PFSK-1 (cell line): ENCODE measurements around the gene ASF1B.

Source experiments
- FOXP2 ChIP-seq: optimal IDR thresholded peaks from 2 replicates; pipeline ENCODE3; 2011; ENCODE audit warnings: borderline replicate concordance, control low read depth, inconsistent platforms; ENCODE audit not compliant: insufficient read depth; ENCODE audit errors: extremely low read length, extremely low read depth
- POLR2AphosphoS5 ChIP-seq: IDR thresholded peaks from 2 replicates; pipeline ENCODE4 v1.6.1; 2012; ENCODE audit warnings: low read depth, mild to moderate bottlenecking, control low read depth, low read length, moderate library complexity
- REST ChIP-seq, 2 experiments: IDR thresholded peaks; 2 replicates each; pipeline versions ENCODE4 v1.6.1 to v1.8.0; 2011 to 2012; ENCODE audit warnings: low read depth in 2 of 2, low read length in 2 of 2, control low read depth in 1 of 2, inconsistent platforms in 1 of 2, mild to moderate bottlenecking in 1 of 2, moderate library complexity in 1 of 2; ENCODE audit not compliant: insufficient read depth in 1 of 2
- TAF1 ChIP-seq: IDR thresholded peaks from 2 replicates; pipeline ENCODE4 v1.6.1; 2012; ENCODE audit warnings: low read length, control low read depth, borderline replicate concordance; ENCODE audit not compliant: insufficient read depth

GRCh38 chr19:14158276-14159023 lies 22.1 kb upstream of the ASF1B start:
- no peak for TF ChIP-seq POLR2AphosphoS5
- TF ChIP-seq TAF1: no peak
- TF ChIP-seq REST (IDR thresholded peaks at IDR 0.05; ENCODE audit: insufficient read depth in 1 of 2, low read depth in 2 of 2, low read length in 2 of 2): no peak
- no peak for TF ChIP-seq FOXP2
